Liver (tissue), 3 donors: ENCODE measurements around the gene NUDT16L1.

Experiments
- EGR1 ChIP-seq, 2 donors: IDR thresholded peaks; 2 replicates each; pipeline ENCODE4 v1.6.1; 2016 to 2018; ENCODE audit warnings: antibody characterized with exemption in 2 of 2, low read depth in 2 of 2
- FOXA1 ChIP-seq: IDR thresholded peaks from 2 replicates; pipeline ENCODE4 v1.6.1; 2016; ENCODE audit warnings: antibody characterized with exemption
- FOXA2 ChIP-seq: IDR thresholded peaks from 2 replicates; pipeline ENCODE4 v1.6.1; 2016; ENCODE audit warnings: antibody characterized with exemption
- GABPA ChIP-seq, 2 donors: IDR thresholded peaks in 1 of 2; conservative IDR thresholded peaks in 1 of 2; 2 replicates each; pipeline ENCODE4 v1.6.1; 2016; ENCODE audit warnings: antibody characterized with exemption in 2 of 2, mild to moderate bottlenecking in 1 of 2, moderate library complexity in 1 of 2
- JUND ChIP-seq, 2 donors: IDR thresholded peaks; 2 replicates each; pipeline ENCODE4 v1.6.1; 2016; ENCODE audit warnings: antibody characterized with exemption in 2 of 2
- NR2F2 ChIP-seq: IDR thresholded peaks from 2 replicates; pipeline ENCODE4 v1.6.1; 2016; ENCODE audit warnings: antibody characterized with exemption
- RAD21 ChIP-seq, 2 donors: IDR thresholded peaks; 2 replicates each; pipeline ENCODE4 v1.6.1; 2016; ENCODE audit warnings: antibody characterized with exemption in 2 of 2, mild to moderate bottlenecking in 2 of 2
- SP1 ChIP-seq: IDR thresholded peaks from 2 replicates; pipeline ENCODE4 v1.6.1; 2018; ENCODE audit warnings: antibody characterized with exemption, mild to moderate bottlenecking
- TAF1 ChIP-seq: conservative IDR thresholded peaks from 2 replicates; pipeline ENCODE4 v1.6.1; 2016; ENCODE audit warnings: antibody characterized with exemption, mild to moderate bottlenecking
- YY1 ChIP-seq: IDR thresholded peaks from 2 replicates; pipeline ENCODE4 v1.6.1; 2016; ENCODE audit warnings: antibody characterized with exemption, mild to moderate bottlenecking
- TF ChIP-seq, protein P1 (sequence below): fragments of 150-350 bp; IDR thresholded peaks from 2 replicates; pipeline ENCODE4 v1.5.1; 2017; ENCODE audit warnings: improper control_type of control experiment, low read depth, low read length; ENCODE audit not compliant: missing input control
- TF ChIP-seq, protein P2 (sequence below): IDR thresholded peaks from 2 replicates; pipeline ENCODE4 v1.6.1; 2016; ENCODE audit warnings: antibody characterized with exemption, mild to moderate bottlenecking
- TF ChIP-seq, protein P3 (sequence below): IDR thresholded peaks from 2 replicates; pipeline ENCODE4 v1.6.1; 2016; ENCODE audit warnings: antibody characterized with exemption
- TF ChIP-seq, protein P4 (sequence below): IDR thresholded peaks from 2 replicates; pipeline ENCODE4 v1.6.1; 2016; ENCODE audit warnings: antibody characterized with exemption
- donor health status: healthy.
- donor health status: healthy.

DNA sequence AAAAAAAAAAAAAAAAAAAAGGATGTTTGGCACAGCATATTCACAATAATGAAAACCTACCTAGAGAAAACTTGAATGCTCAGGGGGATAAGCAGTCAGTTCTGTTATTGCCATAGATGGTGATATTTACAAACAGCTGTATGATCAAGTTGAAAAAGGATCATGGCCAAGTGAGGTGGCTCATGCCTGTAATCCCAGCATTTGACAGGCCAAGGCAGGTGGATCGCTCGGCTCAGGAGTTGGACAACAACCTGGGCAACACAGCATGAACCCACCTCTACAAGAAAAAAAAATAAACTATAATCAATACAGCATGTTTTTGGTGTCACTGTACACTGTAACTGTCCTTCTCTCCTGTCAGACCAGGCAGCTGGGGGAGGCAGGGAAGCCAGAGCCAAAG is 21.6 kb downstream of the NUDT16L1 start:
- TF ChIP-seq, protein P1, sequence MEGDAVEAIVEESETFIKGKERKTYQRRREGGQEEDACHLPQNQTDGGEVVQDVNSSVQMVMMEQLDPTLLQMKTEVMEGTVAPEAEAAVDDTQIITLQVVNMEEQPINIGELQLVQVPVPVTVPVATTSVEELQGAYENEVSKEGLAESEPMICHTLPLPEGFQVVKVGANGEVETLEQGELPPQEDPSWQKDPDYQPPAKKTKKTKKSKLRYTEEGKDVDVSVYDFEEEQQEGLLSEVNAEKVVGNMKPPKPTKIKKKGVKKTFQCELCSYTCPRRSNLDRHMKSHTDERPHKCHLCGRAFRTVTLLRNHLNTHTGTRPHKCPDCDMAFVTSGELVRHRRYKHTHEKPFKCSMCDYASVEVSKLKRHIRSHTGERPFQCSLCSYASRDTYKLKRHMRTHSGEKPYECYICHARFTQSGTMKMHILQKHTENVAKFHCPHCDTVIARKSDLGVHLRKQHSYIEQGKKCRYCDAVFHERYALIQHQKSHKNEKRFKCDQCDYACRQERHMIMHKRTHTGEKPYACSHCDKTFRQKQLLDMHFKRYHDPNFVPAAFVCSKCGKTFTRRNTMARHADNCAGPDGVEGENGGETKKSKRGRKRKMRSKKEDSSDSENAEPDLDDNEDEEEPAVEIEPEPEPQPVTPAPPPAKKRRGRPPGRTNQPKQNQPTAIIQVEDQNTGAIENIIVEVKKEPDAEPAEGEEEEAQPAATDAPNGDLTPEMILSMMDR = no peak
- TF ChIP-seq TAF1 = no peak
- TF ChIP-seq, protein P2, sequence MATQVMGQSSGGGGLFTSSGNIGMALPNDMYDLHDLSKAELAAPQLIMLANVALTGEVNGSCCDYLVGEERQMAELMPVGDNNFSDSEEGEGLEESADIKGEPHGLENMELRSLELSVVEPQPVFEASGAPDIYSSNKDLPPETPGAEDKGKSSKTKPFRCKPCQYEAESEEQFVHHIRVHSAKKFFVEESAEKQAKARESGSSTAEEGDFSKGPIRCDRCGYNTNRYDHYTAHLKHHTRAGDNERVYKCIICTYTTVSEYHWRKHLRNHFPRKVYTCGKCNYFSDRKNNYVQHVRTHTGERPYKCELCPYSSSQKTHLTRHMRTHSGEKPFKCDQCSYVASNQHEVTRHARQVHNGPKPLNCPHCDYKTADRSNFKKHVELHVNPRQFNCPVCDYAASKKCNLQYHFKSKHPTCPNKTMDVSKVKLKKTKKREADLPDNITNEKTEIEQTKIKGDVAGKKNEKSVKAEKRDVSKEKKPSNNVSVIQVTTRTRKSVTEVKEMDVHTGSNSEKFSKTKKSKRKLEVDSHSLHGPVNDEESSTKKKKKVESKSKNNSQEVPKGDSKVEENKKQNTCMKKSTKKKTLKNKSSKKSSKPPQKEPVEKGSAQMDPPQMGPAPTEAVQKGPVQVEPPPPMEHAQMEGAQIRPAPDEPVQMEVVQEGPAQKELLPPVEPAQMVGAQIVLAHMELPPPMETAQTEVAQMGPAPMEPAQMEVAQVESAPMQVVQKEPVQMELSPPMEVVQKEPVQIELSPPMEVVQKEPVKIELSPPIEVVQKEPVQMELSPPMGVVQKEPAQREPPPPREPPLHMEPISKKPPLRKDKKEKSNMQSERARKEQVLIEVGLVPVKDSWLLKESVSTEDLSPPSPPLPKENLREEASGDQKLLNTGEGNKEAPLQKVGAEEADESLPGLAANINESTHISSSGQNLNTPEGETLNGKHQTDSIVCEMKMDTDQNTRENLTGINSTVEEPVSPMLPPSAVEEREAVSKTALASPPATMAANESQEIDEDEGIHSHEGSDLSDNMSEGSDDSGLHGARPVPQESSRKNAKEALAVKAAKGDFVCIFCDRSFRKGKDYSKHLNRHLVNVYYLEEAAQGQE = no peak
- TF ChIP-seq JUND (IDR thresholded peaks at IDR 0.05) = no peak
- no peak for TF ChIP-seq GABPA (IDR thresholded peaks at IDR 0.05 in 1 of 2, conservative IDR thresholded peaks at IDR 0.05 in 1 of 2)
- no peak for TF ChIP-seq FOXA1
- TF ChIP-seq YY1 = no peak
- TF ChIP-seq, protein P3, sequence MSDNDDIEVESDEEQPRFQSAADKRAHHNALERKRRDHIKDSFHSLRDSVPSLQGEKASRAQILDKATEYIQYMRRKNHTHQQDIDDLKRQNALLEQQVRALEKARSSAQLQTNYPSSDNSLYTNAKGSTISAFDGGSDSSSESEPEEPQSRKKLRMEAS = no peak
- TF ChIP-seq RAD21 (IDR thresholded peaks at IDR 0.05) = no peak
- TF ChIP-seq SP1 = no peak
- TF ChIP-seq EGR1 (IDR thresholded peaks at IDR 0.05; ENCODE audit: low read depth in 2 of 2) = no peak
- TF ChIP-seq, protein P4, sequence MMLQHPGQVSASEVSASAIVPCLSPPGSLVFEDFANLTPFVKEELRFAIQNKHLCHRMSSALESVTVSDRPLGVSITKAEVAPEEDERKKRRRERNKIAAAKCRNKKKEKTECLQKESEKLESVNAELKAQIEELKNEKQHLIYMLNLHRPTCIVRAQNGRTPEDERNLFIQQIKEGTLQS = no peak
- TF ChIP-seq FOXA2 = no peak
- TF ChIP-seq NR2F2 = no peak
